AG04449 (cell line): ENCODE results near the gene IMP3.
"Not testable (repeated sequence)": the region's sequence is repeated elsewhere in the genome, so short reads cannot be mapped to it uniquely, and the experiment has no call there.

Experiments
- CTCF ChIA-PET: fragments of 350-600 bp; formaldehyde crosslinking; extraction: SDS; loops from one replicate; lab custom pipeline; 2021; ENCODE audit warnings: antibody characterized with exemption; lab: Yijun Ruan, JAX
- POLR2A ChIA-PET: fragments of 400-600, 350-600 bp; formaldehyde crosslinking; extraction: SDS; loops from one replicate; lab custom pipeline; 2020; ENCODE audit warnings: antibody characterized with exemption, inconsistent platforms; lab: Yijun Ruan, JAX
- DNase-seq: peaks from one replicate; pipeline ENCODE4 v3.0.0-alpha.2; 2010; ENCODE audit warnings: low read depth, low spot score
- H3K4me3 ChIP-seq: 2 replicates; pipeline ENCODE4 v1.5.1; 2011; ENCODE audit warnings: low read depth, mild to moderate bottlenecking, control low read depth, low read length
- TF ChIP-seq, protein P1 (sequence below): IDR thresholded peaks from one replicate; pipeline ENCODE4 v1.5.1; 2011; ENCODE audit warnings: mild to moderate bottlenecking, moderate library complexity, low read length, control low read depth, inconsistent platforms; ENCODE audit not compliant: insufficient read depth; ENCODE audit errors: missing control alignments

IMP3 gene

DNA sequence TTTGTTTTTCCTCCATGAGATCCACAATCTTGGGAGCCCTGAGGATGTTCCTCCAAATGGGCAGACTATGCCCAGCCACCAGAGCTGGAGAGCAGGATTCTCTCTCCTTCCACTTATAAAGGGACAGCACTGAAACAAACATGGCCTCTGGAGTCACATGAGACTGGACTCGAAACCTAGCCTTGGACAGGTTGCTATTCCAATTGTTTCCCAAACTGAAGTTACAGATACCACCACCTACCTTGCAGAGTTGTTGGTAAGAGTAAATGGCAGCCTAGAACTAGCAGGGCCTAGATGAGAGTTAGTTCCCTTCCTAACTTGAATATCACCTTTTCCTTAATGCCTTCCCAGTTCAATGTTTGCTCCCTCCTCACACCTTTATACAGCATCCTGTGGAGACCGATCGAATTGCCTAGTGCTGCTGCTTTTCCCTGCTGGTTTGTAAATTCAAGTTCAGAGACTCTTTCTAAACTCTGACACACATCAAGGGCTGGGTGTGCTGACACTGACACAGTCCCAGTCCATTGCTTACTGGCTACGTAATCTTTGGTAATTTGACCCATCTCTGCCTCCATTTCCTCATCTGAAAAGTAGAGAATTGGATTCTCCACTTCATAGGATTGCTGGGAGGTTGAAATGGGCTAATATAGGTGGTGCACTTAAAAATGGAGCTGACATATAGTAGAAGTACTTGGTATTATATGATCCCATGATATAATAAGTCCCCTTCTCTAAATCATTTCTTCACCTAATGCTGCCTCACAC is 2.6 kb downstream of the IMP3 start:
- TF ChIP-seq, protein P1, sequence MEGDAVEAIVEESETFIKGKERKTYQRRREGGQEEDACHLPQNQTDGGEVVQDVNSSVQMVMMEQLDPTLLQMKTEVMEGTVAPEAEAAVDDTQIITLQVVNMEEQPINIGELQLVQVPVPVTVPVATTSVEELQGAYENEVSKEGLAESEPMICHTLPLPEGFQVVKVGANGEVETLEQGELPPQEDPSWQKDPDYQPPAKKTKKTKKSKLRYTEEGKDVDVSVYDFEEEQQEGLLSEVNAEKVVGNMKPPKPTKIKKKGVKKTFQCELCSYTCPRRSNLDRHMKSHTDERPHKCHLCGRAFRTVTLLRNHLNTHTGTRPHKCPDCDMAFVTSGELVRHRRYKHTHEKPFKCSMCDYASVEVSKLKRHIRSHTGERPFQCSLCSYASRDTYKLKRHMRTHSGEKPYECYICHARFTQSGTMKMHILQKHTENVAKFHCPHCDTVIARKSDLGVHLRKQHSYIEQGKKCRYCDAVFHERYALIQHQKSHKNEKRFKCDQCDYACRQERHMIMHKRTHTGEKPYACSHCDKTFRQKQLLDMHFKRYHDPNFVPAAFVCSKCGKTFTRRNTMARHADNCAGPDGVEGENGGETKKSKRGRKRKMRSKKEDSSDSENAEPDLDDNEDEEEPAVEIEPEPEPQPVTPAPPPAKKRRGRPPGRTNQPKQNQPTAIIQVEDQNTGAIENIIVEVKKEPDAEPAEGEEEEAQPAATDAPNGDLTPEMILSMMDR, result no peak
- no peak overlapping the region for H3K4me3 ChIP-seq
- ChIA-PET CTCF (interaction anchor here (1.0 to 4.1 kb wide), 18 partner anchors 9 to 269 kb away, joined by 3 to 26 read pairs (median 6); partner anchors contain the start of genes MAN2C1, SNUPN and SNX33), POLR2A (interaction anchor here (0.5 to 1.3 kb wide), 5 partner anchors 10 to 58 kb away, joined by 4 to 11 read pairs (median 4); partner anchors contain the start of genes PTPN9, SNUPN and SNX33)
- DNase-seq, result no peak

DNA sequence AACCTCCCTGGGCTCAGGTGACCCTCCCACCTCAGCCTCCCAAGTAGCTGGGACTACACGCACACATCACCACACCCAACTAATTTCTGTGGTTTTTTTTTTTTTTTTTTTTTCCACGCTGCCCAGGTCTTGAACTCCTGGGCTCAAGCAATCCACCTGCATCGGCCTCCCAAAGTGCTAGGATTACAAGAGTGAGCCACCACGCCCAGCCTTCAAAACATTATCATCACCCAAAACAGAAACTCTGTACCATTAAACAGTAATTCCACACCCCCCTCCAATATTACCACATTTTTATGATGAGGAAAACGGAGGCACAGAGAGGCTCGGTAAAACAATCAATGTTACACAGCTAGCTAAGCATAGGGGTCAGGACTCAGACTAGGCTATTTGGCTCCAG is 4.0 kb downstream of the IMP3 start:
- DNase-seq, result no peak
- H3K4me3 ChIP-seq, result no peak overlapping the region
- POLR2A ChIA-PET, result no interaction called here
- TF ChIP-seq, protein P1, result no peak
- CTCF ChIA-PET, result interaction anchor here (0.8 to 3.6 kb wide), 6 partner anchors 9 to 268 kb away, joined by 3 to 26 read pairs (median 5); partner anchors contain the start of genes SNUPN and SNX33

DNA sequence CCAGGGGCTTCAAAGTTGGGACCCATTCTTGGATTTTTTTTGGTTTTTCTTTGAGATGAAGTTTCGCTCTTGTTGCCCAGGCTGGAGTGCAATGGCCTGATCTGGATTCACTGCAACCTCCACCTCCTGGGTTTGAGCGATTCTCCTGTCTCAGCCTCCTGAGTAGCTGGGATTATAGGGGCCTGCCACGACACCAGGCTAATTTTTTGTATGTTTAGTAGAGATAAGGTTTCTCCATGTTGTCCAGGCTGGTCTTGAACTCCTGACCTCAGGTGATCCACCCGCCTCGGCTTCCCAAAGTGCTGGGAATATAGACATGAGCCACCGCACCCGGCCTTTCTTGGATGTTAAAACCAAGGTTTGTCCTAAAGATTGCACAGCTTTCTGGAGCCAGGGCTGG is 6.1 kb downstream of the IMP3 start:
- not testable (repeated sequence) for H3K4me3 ChIP-seq, DNase-seq
- CTCF ChIA-PET, result interaction anchor here (1.4 kb wide), 2 partner anchors 14 to 28 kb away, joined by 3 to 4 read pairs; no protein-coding TSS in a partner anchor
- POLR2A ChIA-PET, result interaction anchor here (1.2 kb wide), 1 partner anchor 13 kb away, joined by 5 read pairs; no protein-coding TSS in a partner anchor

DNA sequence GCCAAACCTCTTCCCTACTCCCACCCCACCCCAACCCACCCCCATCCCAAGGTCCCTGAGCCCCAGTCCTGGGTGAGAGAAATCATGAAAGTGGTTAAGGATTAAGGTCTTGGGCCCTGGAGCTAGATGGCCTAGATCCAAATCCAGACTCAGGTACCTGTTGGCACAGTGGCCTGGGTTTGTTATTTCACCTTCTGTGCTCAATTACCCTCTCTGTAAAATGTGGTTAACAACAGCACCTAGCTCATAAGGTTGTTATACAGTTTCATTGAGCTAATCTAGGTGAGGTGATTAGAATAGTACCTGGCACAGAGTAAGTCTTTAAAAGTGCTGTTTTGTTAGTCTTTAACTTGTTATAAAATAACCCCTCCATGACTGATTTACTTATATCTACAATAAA is 8.1 kb downstream of the IMP3 start:
- TF ChIP-seq, protein P1, result no peak

DNA sequence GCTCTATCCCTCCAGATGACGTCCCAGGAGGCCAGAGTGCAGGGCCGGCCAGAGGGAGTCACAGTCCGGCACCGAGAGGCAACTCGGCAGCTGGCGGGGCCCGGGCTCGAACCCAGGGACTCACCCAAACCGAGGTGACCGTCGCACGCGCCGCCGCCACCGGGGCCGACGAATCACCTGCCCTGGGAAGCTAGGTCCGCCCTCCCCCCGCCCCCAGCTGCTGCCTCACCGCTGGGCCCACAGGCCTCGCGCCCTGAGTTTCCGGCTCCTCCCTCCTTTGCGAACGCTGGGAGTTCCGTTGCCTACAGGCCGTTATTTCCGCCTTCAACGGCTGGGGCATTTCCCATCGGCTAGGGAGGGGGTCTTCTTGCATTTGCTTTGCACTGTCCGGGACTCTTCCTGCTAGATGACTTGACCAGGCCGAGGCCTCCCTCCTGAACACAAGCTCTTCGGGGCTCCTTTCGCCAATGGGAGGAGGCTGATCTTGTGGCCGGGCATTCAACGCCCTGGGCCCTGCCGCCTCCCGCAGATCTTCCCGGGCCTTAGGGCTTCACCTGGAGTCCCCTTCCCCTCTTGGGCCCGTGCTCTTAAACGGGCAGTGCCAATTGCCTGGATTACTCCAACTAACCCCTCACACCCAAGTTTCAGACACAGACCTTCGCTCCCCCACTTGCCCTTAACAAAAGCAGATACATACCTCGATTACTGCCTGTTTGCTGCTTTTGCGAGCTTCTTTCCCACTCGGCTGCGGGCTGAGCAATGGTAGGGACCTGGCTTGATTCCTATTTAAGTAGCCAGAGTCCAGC is 14.3 kb downstream of the IMP3 start, which contains the start of gene SNUPN:
Gene SNUPN, minus strand, starts transcription at position 184 of the 806 bp plus-strand sequence. CDS start 4,674 bp downstream, outside the sequence.
- DNase-seq, result no peak
- TF ChIP-seq, protein P1, result no peak
- H3K4me3 ChIP-seq, result peak within 1 kb of the TSS; percentile 88
- POLR2A ChIA-PET, result interaction anchor here (0.7 to 1.5 kb wide), 7 partner anchors 12 to 266 kb away, joined by 3 to 18 read pairs (median 4); partner anchors contain the start of genes IMP3, SIN3A and SNX33
- CTCF ChIA-PET, result interaction anchor here (0.7 to 3.7 kb wide), 12 partner anchors 12 to 259 kb away, joined by 3 to 26 read pairs (median 3); partner anchors contain the start of genes IMP3 and MAN2C1

More for the DNA sequence above, 8.1 kb downstream of the IMP3 start:
- H3K4me3 ChIP-seq, result no peak overlapping the region
- ChIA-PET POLR2A (no interaction called here), CTCF (interaction anchor here (0.7 kb wide), 1 partner anchor 54 kb away, joined by 3 read pairs; no protein-coding TSS in a partner anchor)
- DNase-seq, result no peak

DNA sequence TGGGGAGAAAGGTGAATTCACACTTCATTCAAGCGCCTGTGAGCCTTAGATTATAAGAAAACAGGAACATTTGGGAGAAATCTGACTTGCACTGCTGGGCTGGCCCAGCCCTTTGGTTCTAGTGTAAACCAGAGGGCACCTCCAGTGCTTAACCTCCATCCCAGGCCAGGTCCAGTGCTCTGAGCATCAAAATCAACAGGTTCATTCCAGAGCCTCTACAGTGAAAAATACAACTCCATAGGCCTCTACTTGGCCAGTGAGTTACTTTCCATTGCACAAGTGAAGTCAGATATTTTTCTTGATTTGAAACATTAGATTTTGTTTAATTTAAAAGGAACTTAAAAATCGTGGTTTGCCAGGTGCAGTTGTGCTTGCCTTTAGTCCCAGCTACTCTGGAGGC is 17.5 kb downstream of the IMP3 start:
- ChIA-PET POLR2A (no interaction called here), CTCF (no interaction called here)
- H3K4me3 ChIP-seq, result no peak overlapping the region
- TF ChIP-seq, protein P1, result no peak
- no peak for DNase-seq
